Gastroesophageal sphincter (tissue), 4 donors: ENCODE results near the gene RAB26. TPM values are rescaled to one million over a fixed set of nuclear protein-coding genes. Genes with fewer than 3 reads are reported as not detected.

Experiments used
- ATAC-seq: fragments of 150-250 bp; one replicate; pipeline ENCODE4 v1.9.1; 2016; ENCODE audit warnings: mild to moderate bottlenecking, moderate library complexity
- H3K27ac ChIP-seq, 4 donors: fragments of 200-600 bp; sonication (generic) in 3 of 4; 1 replicate in 3 of 4; 2 replicates in 1 of 4; pipeline ENCODE4 v1.5.1; 2016 to 2019
- H3K27me3 ChIP-seq: fragments of 200-600 bp; sonication (generic); one replicate; pipeline ENCODE4 v1.5.1; 2019
- H3K36me3 ChIP-seq, 2 donors: fragments of 200-600 bp; sonication (generic); one replicate each; pipeline ENCODE4 v1.5.1; 2019; ENCODE audit warnings: control low read depth in 1 of 2
- H3K4me1 ChIP-seq, 3 donors: fragments of 200-600 bp; sonication (generic); 1 replicate in 2 of 3; 2 replicates in 1 of 3; pipeline ENCODE4 v1.5.1; 2016 to 2019; ENCODE audit warnings: control low read depth in 2 of 3
- H3K4me3 ChIP-seq, 2 donors: fragments of 200-600 bp; sonication (generic); one replicate each; pipeline ENCODE4 v1.5.1; 2019; ENCODE audit warnings: mild to moderate bottlenecking in 1 of 2, moderate library complexity in 1 of 2
- H3K9me3 ChIP-seq, 3 donors: fragments of 200-600 bp; sonication (generic); one replicate each; pipeline ENCODE4 v1.5.1; 2017 to 2019; ENCODE audit warnings: control low read depth in 2 of 3
- EP300 ChIP-seq: sonication (generic); formaldehyde crosslinking; IDR thresholded peaks from one replicate; pipeline ENCODE4 v1.6.1; 2017; ENCODE audit warnings: antibody characterized with exemption, mild to moderate bottlenecking
- POLR2A ChIP-seq, 2 donors: fragments of 450-650 bp; IDR thresholded peaks; one replicate each; pipeline ENCODE4 v1.6.1; 2017; ENCODE audit warnings: antibody characterized with exemption in 2 of 2, mild to moderate bottlenecking in 2 of 2, moderate library complexity in 1 of 2
- POLR2AphosphoS5 ChIP-seq: sonication (generic); formaldehyde crosslinking; IDR thresholded peaks from one replicate; pipeline ENCODE4 v1.6.1; 2017; ENCODE audit warnings: antibody characterized with exemption
- WGBS, 2 donors: methylation state at CpG; one replicate each; pipeline ENCODE4 v1.1.5; 2018; ENCODE audit warnings: low coverage in 1 of 2; 5-methylcytosine and 5-hydroxymethylcytosine counted together
- total RNA-seq, 4 donors: library from RNA; depleted of rRNA; stranded (reverse); fragments of >200 nt; gene quantifications; one replicate each; pipeline ENCODE4 v1.1.0, GENCODE V29; 2016
- TF ChIP-seq, protein P1 (sequence below), 4 experiments: fragments of 200-600 bp in 2 of 4; fragments of 450-650 bp in 2 of 4; sonication (generic) in 1 of 4; IDR thresholded peaks; one replicate each; pipeline ENCODE4 v1.5.1; 2017 to 2019; ENCODE audit warnings: antibody characterized with exemption in 4 of 4, mild to moderate bottlenecking in 2 of 4, moderate library complexity in 2 of 4

The RAB26 gene
- total RNA-seq, 4 donors from 2014 or later, result 0.39 to 1.0 TPM; not detected in 2

DNA sequence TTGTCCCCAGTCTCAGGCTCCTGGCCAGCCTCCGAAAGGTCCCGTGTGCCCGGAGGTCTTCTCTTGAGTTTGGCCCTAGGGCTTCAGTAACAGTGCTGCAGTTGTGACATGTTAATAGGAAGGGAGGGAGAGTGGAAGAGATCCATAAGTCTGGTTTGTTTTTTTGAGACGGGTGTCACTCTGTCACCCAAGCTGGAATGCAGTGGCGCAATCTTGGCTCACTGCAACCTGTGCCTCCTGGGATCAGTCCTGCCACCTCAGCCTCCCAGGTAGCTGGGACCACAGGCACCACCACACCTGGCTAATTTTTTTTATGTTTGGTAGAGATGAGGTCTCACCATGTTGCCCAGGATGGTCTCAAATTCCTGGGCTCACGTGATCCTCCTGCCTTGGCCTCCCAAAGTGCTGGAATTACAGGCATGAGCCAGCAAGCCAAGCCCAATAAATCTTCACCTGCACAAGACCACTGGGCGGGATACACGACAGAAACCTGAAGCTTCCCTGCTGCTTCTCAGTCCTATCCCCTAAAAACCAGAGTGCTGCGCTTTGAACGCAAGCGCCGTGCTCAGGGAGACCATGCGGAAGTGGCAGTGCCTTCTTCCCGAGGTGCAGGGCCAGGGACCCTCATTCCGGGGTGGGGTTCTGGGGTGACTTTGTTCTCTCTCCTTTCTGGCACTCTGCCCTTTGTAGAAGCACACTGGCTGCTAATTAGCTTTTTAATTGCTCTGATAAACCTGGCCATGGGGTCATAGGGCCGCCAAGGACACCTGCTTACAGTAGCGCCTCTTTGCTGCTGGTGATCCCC lies 18.0 kb downstream of the RAB26 start:
- TF ChIP-seq EP300 (no peak), POLR2A (IDR thresholded peaks at IDR 0.05) (no peak), POLR2AphosphoS5 (no peak)
- TF ChIP-seq, protein P1, sequence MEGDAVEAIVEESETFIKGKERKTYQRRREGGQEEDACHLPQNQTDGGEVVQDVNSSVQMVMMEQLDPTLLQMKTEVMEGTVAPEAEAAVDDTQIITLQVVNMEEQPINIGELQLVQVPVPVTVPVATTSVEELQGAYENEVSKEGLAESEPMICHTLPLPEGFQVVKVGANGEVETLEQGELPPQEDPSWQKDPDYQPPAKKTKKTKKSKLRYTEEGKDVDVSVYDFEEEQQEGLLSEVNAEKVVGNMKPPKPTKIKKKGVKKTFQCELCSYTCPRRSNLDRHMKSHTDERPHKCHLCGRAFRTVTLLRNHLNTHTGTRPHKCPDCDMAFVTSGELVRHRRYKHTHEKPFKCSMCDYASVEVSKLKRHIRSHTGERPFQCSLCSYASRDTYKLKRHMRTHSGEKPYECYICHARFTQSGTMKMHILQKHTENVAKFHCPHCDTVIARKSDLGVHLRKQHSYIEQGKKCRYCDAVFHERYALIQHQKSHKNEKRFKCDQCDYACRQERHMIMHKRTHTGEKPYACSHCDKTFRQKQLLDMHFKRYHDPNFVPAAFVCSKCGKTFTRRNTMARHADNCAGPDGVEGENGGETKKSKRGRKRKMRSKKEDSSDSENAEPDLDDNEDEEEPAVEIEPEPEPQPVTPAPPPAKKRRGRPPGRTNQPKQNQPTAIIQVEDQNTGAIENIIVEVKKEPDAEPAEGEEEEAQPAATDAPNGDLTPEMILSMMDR (IDR thresholded peaks at IDR 0.05), result no peak
- no peak for ATAC-seq
- peaks cover 0 to 69% of the 10 kb centered on the region in 2 donors for H3K36me3 ChIP-seq

DNA sequence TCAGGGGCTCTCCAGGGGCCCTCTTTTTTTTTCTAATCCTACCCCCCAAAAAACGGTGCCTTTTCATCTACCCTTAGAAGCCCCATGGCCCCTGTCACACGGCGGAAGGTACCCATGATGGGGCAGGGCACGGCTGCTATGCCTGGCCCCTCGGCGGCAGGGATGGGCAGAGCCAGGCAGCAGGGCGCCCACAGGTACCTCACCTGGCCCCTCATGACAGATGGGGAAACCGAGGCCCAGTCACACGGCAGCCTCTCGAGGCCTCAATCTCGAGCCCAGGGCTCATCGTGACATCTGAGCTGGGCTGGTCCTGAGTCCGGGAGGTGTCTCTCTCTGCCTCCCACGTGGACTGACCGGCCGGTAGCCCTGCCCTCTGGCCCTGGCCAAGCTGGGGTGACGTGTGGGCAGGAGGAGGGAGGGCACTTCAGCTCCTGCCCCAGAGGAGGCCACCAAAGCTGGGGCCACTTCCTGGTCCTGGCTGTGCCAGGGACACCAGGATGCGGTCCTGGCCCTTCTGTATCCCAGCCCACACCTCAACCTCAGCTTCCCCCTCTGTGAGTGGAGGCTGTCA lies 18.7 kb downstream of the RAB26 start:
- Histone ChIP-seq H3K9me3 (no peaks in the 10 kb centered on the region), H3K36me3 (peaks cover 0 to 76% of the 10 kb centered on the region in 2 donors), H3K4me3 (no peak overlapping the region), H3K4me1 (peaks cover 0 to 25% (median 3%) of the 10 kb centered on the region in 3 donors), H3K27me3 (no peaks in the 10 kb centered on the region), H3K27ac (no peak overlapping the region)
- TF ChIP-seq POLR2AphosphoS5 (no peak), EP300 (no peak), POLR2A (IDR thresholded peaks at IDR 0.05) (no peak)
- TF ChIP-seq, protein P1 (IDR thresholded peaks at IDR 0.05), result no peak
- ATAC-seq, result no peak
- 80% methylated on average over 1 of the region's 18 CpGs; no CpG with 5 or more reads in 1 of the 2 donors for WGBS, 2 donors

More for the DNA sequence above, 18.0 kb downstream of the RAB26 start:
- Histone ChIP-seq H3K27ac (no peak overlapping the region), H3K9me3 (no peaks in the 10 kb centered on the region), H3K4me3 (no peak overlapping the region), H3K4me1 (peaks cover 0 to 32% (median 8%) of the 10 kb centered on the region in 3 donors), H3K27me3 (no peaks in the 10 kb centered on the region)
- 81 to 100% methylated on average over 1 to 3 of the region's 17 CpGs for WGBS, 2 donors

DNA sequence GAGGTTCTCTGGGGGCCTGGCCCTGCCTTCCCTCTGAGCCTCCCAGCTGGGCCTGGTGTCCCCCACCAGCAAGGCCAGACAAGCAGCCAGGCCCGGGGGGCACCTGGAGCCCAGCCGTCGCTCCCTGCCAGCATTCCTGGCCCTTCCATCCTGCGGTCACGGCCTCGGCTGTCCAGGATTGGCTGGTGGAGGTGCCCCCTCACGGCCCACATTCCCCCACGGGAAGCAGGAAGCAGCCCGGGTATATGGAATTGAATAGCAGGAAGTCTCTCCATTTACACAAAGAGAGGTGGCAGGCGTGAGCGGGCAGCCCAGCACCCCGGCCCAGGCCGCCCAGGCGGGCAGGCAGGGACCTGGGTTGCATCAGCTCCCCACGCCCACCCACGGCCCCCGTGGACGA lies 21.7 kb downstream of the RAB26 start:
- H3K27ac ChIP-seq, result peak overlapping the region in 3 of 4 donors; percentile 45 to 70 (median 55)
- no CpG with 5 or more reads among the region's 18 CpGs for WGBS, 2 donors
- H3K4me1 ChIP-seq, result peaks cover 0 to 9% (median 0%) of the 10 kb centered on the region in 3 donors
- TF ChIP-seq POLR2A (IDR thresholded peaks at IDR 0.05) (peak; percentile 8 to 12), EP300 (no peak), POLR2AphosphoS5 (no peak)
- TF ChIP-seq, protein P1 (IDR thresholded peaks at IDR 0.05), result no peak
- peak; percentile 62 for ATAC-seq
- H3K4me3 ChIP-seq, result peak overlapping the region in 1 of 2 donors; percentile 44
- H3K9me3 ChIP-seq, result no peaks in the 10 kb centered on the region
- peaks cover 0 to 95% of the 10 kb centered on the region in 2 donors for H3K36me3 ChIP-seq
- H3K27me3 ChIP-seq, result no peaks in the 10 kb centered on the region

DNA sequence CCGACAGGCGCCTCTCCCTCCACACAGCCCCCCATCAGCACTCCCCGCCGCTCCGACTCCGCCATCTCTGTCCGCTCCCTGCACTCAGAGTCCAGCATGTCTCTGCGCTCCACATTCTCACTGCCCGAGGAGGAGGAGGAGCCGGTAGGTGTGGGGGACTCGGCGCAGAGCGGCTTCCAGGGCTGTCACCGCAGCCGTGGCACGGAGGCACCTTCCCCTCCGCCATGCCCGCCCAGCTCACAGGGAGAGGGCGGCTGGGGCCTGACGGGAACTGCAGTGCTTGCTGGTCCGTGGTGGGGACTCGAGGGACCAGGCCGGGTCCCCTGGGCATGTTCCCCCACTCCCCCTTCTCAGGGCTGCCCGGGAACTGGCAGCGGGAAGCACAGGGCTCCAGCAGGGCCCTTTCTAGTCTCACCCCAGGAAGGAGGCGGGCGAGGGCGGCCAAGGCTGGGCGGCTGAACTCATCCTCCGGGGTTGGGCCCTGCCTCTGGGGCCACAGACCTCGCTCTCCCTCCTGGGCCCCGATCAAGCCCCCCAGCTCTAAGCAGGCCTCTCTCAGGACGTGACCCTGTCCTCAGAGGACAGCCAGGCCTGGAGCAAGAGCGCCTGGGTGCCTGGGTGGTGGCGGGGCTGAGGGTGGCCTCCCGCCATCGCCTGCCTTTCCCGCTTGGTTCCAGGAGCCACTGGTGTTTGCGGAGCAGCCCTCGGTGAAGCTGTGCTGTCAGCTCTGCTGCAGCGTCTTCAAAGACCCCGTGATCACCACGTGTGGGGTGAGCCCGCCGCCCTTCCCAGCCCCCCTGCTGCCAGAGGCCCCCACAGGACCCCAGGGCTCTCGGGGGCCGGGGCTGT lies 22.4 kb downstream of the RAB26 start:
- peaks cover 0 to 100% of the 10 kb centered on the region in 2 donors for H3K36me3 ChIP-seq
- peak in 1 of 2 donors; percentile 1 for TF ChIP-seq POLR2A (IDR thresholded peaks at IDR 0.05)
- TF ChIP-seq POLR2AphosphoS5, result no peak
- ATAC-seq, result peak; percentile 2
- H3K4me1 ChIP-seq, result peaks cover 0 to 9% (median 0%) of the 10 kb centered on the region in 3 donors
- peak overlapping the region in 1 of 2 donors; percentile 44 for H3K4me3 ChIP-seq
- no peaks in the 10 kb centered on the region for H3K9me3 ChIP-seq
- peak overlapping the region in 3 of 4 donors; percentile 45 to 70 (median 53) for H3K27ac ChIP-seq
- 100% methylated on average over 1 of the region's 47 CpGs; no CpG with 5 or more reads in 1 of the 2 donors for WGBS, 2 donors
- H3K27me3 ChIP-seq, result no peaks in the 10 kb centered on the region
